HG03097 (cell line): ENCODE measurements around the gene HSP90AB1.

Experiments
- ATAC-seq: cut with Tn5 transposase; IDR thresholded peaks from one replicate; pipeline ENCODE4 v1.9.1; 2021; ENCODE audit not compliant: unreplicated experiment, low FRiP score

HSP90AB1 gene

GRCh38 chr6:44278774-44279697, 32.1 kb downstream of the HSP90AB1 start:
- no peak for ATAC-seq

GRCh38 chr6:44284121-44284520, 37.2 kb downstream of the HSP90AB1 start:
- ATAC-seq: no peak

DNA sequence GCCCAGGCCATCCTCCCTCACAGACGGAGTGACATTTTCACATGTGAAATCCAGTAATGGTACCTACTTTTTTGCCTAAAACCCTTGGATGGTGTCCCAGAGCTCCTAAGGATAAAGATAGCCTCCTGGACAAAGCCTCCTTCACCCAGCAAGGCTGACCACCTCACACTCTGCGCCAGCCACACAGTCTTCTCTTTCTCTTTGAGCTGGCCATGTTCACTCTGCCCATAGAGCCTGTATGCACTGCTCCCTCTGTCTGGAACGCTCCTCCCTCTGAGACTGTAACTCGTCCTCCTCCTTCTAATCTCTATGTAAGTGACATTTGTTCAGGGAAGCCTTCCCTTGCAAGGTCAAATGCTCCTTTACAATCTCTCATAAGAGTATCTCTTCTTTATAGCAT, 38.0 kb downstream of the HSP90AB1 start:
- ATAC-seq: no peak

GRCh38 chr6:44285552-44286284, 38.8 kb downstream of the HSP90AB1 start:
- no peak for ATAC-seq

DNA sequence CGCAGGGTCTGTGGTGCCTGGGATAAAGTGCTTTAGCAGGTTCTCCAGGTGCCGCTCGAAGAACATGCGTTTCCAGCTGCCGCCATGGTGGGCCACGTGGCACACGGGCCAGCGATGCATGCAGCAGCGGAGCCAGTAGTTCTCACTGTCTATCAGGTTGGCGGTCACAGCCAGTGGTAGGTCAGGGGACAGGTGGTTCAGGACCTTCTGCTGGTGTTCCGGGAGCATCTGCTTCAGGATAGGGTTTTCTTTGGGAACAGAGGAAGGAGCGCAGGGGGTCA, 39.3 kb downstream of the HSP90AB1 start:
- ATAC-seq: no peak

DNA sequence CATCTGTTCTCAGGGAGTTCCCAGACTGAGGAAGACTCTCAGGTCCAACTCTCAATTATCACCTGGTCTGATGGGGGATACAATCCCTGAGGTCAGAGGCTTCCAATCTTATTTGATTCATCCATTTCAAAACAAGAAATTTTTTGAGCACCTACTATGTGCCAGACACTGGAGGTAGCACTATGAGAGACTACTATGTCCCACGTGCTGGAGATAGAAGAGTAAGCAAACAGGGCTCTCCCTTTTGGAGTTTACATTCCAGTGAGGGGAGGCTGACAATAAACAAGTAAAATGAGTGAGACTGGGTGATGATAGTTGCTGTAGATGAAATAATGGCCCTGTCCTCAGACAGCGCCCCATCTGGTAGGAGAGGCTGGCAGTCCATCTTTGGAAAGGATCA, 39.8 kb downstream of the HSP90AB1 start:
- ATAC-seq: no peak

DNA sequence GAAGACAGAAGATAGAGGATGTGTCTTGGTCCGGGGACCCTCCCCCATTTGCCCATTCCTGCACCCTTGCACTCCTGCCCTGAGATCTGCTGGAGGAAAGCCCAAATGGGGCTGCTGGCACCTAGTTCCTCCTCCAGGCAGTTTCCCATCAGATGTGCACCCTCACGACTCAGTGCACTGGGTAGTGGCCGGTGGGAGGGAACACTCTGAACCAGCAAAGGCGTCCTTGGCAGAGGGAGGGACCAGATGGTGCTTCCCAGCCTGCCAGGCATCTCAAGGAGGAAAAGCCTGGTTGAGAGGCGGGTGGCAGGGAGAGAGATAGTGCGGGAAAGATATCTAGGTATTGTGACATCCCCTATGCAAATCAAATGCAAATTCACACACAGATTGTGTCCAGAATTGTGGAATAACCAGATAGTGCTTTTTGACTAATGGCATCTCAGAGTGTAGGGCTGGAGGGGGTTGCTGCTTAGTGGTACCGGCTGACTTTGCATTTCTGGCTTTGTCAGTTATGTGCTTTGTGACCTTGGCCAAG, 42.9 kb downstream of the HSP90AB1 start:
- no peak for ATAC-seq

- no peak for ATAC-seq
Measured at GRCh38 chr6:44291841-44292240, 44.9 kb downstream of the HSP90AB1 start.

- no peak for ATAC-seq
Measured at GRCh38 chr6:44292661-44293365, 45.9 kb downstream of the HSP90AB1 start.

DNA sequence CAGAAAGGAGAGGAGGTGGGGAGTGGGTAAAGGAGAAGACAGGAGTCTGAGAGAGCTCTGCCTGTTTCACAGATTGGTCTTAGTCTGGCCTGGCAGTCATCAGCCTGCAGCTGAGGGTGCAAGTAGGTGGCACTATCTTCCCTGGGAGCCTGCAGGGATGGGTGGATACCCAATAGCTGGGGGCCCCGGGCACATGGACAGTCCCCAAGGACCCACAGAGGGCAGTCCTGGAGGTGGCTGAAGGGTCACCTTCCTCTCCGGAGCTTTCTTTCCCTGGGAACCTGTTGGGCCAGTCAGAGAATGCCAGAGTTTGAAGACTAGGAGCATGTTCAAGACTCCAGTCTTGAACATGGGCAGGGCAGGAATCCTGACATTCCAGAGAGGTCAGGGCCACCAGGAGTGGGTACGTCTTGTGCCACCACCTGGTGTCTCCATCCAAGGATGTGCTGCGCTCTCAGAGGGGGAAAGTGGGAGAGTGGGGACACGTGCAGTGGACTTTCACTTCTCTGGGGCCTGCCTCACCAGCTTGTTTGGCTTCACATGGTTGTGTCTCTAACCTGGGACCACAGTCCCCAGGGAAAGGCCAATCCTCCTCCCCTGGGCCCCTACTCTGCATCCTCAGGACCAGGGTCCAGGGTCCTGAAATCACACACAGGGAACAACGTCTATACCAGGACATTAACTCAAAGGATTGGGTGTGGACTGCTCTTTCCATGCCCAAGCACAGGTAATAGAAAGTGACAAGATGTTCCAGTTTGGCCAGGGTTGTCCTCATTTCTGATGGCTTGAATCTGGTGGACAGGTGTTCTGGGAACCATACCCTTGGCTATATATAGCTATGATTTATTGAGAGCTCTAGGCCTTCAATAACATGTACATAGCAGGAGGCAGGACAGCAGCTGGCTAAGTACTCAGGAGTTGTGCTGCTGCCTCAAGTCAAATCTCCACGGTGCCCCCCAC, 48.2 kb downstream of the HSP90AB1 start:
- no peak for ATAC-seq

DNA sequence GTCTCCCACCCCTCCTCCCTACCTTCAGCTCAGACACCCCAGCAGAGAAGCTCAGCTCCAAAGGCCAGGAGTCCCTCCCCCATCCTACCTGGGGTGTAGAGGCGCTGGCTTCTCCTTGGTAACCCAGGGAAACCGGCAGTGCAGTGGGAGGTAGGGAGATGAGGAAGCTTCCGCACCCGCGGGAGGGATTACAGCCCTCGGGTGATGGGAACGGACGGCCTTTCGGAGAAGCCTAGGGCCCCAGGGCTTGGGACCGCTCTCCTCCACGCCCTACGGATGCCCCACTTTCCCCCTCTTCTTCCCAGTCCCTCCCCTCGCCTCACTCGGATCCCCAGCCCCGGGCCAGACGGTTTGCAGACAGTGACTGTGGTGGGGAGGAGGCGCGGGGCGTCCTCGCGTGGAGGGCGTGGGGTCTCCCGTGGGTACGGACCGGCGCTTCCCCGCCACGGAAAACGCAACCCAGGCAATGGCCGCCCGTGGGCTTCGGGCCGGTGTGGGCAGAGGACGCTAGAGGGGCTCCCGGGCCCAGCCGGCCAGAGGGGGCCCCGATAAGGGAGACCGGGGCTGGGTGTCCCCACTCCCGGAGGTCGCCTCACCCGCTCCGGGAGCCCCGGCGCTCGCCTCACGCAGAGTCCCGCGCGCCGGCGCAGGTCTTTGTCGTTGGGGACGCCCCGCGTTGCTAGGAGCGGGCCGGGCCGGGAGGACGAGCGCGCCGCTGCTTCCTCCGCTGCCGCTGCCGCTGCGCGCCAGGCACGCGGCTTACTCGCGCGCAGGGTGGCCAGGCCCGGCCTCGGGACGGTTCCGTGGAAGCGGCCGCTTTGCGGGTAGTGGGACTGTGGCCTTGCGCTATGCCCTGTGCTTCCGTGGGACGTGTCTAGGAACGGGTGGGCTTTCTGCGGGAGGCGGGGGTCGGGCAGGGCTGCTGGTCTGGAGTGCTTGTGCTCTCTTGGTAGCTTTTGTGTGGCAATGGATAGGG, 50.5 kb downstream of the HSP90AB1 start:
- no peak for ATAC-seq

- no peak for ATAC-seq
Measured at GRCh38 chr6:44298055-44298803, 51.3 kb downstream of the HSP90AB1 start.

- ATAC-seq: no peak
Measured at GRCh38 chr6:44298864-44299263, 52.0 kb downstream of the HSP90AB1 start.

- no peak for ATAC-seq
Measured at GRCh38 chr6:44300292-44300823, 53.5 kb downstream of the HSP90AB1 start.

- no peak for ATAC-seq
Measured at GRCh38 chr6:44301106-44301505, 54.2 kb downstream of the HSP90AB1 start.

DNA sequence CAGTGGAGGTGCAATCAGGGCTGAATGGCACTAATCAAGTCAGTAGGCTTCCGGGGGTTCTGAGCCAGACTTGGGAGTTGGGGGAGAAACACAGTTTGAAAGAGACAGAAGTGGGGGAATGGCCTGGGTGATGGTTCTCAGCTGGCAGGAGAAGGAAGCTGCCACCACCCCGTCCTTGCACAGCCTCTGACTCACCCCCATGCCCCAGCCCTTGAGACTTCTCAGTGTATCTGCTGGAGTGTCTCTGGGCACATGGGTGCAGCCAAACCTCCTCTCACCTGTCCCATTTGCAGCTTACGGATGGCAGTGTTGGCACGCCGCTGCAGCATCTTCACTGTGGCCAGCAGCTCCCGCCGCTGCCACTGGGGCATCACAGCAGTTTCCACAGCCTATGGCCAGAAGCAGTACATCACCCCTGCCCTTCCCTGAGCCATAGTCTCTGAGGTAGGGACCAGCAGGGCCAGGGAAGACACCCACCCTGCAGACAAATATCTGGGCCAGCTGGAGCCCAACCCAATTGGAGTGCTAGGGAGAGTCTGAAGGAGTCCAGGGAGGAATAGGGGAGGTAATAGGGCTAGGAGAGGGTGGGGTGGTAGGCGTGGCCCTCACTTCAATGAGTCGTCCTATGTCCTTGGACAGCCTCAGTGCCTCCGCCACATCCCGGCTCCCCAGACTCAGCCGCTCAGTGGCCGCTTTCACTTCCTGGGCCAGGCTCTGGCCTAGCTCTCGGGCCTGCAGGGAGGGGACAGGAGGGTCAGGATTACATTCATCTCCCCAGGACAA, 55.1 kb downstream of the HSP90AB1 start:
- ATAC-seq: no peak

GRCh38 chr6:44302856-44303255, 56.0 kb downstream of the HSP90AB1 start:
- no peak for ATAC-seq
